ENCODE measurements around the gene TRIL. TPM values are rescaled to one million over a fixed set of nuclear protein-coding genes. Genes with fewer than 3 reads are reported as not detected.

The TRIL gene
- total and polyA plus RNA-seq, 2 of the 13 experiments (the other 11 are each of a cell fraction or from before 2014, with no cell fraction given): 0.18 to 0.40 TPM

- TF ChIP-seq REST (IDR thresholded peaks at IDR 0.05; ENCODE audit: borderline replicate concordance in 1 of 2, low read depth in 1 of 2, low read length in 2 of 2): no peak
- no peak for TF ChIP-seq CHD4 (IDR thresholded peaks at IDR 0.05; ENCODE audit: borderline replicate concordance, low read length)
- no peak for TF ChIP-seq ZNF530 (CRISPR knock-in tag; IDR thresholded peaks at IDR 0.05; ENCODE audit: low read depth)
- no peak for TF ChIP-seq EHMT2 (IDR thresholded peaks at IDR 0.05; ENCODE audit: borderline replicate concordance, low read depth, low read length)
- no peak for TF ChIP-seq MATR3 (CRISPR knock-in tag; IDR thresholded peaks at IDR 0.05)
- no peak; the same call in 1 of the 2 replicates for TF ChIP-seq ZBTB1 (CRISPR knock-in tag; IDR thresholded peaks at IDR 0.05; ENCODE audit: borderline replicate concordance)
- peak; percentile 39; the same call in 1 of the 2 replicates for TF ChIP-seq GLMP (CRISPR knock-in tag; IDR thresholded peaks at IDR 0.05; ENCODE audit: borderline replicate concordance)
- TF ChIP-seq ZNF883 (CRISPR knock-in tag; IDR thresholded peaks at IDR 0.05; ENCODE audit: not compliant biosample characterization): peak; percentile 89
- TF ChIP-seq DMTF1 (CRISPR knock-in tag; IDR thresholded peaks at IDR 0.05): peak; percentile 89
- TF ChIP-seq ZNF552 (CRISPR knock-in tag; IDR thresholded peaks at IDR 0.05; ENCODE audit: borderline replicate concordance): peak; percentile 83
- TF ChIP-seq ZNF678 (CRISPR knock-in tag; IDR thresholded peaks at IDR 0.05): peak; percentile 91; the same call in 1 of the 2 replicates
- no peak for TF ChIP-seq CREM (IDR thresholded peaks at IDR 0.05)
- TF ChIP-seq CREM (CRISPR knock-in tag; IDR thresholded peaks at IDR 0.05): no peak
- TF ChIP-seq ZNF225 (CRISPR knock-in tag; IDR thresholded peaks at IDR 0.05): peak; percentile 97
- TF ChIP-seq SIX4 (CRISPR knock-in tag; IDR thresholded peaks at IDR 0.05): no peak
- peak; percentile 94 for TF ChIP-seq ZNF562 (CRISPR knock-in tag; IDR thresholded peaks at IDR 0.05; ENCODE audit: borderline replicate concordance)
- TF ChIP-seq CEBPZ (IDR thresholded peaks at IDR 0.05; ENCODE audit: low read length): no peak
- TF ChIP-seq HNF4A (CRISPR knock-in tag; IDR thresholded peaks at IDR 0.05): peak; percentile 80
These were observed 2.2 kb downstream of the TRIL start (continued) for GRCh38 chr7:28955718-28956607.

All from HepG2 (cell line).